ENCODE data around the gene IQCK.

IQCK gene

DNA sequence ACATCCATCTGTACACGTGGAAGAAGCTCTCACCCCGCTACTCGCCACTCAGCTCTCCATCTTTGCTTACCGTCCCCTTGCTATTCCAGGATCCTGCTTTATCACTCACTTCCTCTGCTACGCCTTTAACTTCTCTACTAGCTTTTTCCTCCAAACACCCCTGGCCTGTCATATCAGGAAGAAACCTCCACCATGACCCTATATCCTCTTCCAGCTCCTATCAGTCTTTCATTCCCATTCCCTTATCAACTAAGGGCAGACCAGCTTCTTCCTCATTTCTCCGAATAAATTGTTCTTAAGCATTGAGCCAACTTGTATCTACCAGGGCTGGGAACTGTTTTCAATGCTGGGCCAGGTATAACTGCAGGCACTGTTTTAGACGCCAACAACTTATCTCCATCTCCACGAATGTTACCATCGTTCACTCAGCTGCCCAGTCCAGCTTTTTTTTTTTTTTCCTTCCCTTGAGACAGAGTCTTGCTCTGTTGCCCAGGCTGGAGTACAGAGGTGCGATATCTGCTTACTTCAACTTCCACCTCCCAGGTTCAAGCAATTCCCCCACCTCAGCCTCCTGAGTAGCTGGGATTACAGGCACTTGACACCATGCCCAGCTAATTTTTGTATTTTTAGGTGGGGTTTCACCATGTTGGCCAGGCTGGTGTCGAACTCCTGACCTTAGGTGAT is 4.3 kb downstream of the IQCK start:
- no peak for DNase-seq

DNA sequence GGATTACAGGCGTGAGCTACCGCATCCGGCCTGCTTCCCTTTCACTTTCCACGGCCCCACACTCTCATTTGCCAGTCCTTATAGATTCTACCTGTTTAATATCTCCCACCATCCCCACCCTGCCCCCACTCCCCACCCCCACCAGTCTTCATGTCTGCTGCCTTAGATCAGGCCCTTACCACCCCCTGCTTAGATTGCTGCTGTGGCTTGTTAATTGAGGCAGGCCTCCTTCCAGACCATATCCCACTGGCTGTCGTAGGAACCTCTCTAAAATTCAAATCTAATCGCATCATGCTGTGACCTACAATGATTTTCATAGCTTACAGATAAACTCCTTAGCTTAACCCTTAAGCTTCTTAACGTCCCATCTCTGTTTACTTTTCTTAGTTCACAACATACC is 4.9 kb downstream of the IQCK start:
- no peak for DNase-seq

- DNase-seq, result no peak
Measured at GRCh38 chr16:19728636-19728965, 10.5 kb downstream of the IQCK start.

DNA sequence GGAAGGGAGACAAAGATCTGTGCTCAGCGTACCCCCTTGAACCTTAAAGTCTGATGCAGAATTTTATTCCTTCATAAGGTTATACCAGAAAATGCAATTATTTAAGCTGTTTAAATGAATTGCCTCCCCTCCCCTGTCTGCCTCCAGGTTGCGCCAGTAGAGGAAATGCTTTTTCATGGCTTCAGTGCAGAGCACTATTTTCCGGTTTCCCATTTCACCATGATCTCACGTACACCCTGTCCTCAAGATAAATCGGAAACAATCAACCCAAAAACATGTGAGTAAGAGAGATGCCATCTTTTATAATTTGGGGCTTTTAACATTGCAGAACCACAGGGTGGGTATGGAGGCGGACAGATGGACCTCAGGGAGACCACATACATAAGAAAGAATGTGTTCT is 15.5 kb downstream of the IQCK start:
- DNase-seq, result no peak

DNA sequence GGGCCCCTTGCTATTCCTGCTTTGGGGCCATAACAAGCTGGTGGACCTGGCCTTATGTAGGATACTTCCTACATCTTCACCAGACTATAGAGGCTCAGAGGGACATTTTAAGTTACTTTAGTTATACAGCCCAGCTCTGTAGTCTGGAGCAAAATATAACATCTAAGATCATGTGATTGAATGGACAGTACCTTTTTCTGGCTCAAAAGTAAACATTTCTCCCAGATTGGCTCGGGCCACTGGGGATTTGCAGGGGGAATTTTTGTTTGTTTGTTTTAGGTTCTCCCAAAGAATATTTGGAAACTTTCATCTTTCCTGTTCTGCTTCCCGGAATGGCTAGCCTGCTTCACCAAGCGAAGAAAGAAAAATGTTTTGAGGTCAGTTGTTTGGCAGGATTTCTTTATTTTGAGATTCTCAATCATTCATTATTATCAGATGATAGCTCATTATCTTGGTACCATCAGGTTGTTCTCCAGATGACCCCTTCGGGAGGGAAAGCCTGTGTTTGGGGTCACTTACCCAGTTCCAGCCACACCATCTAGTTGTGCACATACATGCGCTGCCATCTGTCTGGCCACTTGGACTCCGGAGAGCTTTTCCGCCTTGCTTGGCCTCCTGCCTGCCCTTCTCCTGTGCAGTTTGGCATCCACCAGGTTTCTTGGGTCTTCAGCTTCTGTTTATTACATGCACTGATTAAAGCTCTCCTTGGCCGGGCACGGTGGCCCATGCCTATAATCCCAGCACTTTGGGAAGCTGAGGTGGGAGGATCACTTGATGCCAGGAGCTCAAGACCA is 17.2 kb downstream of the IQCK start:
- DNase-seq, result no peak

- DNase-seq, result no peak
Measured at GRCh38 chr16:19737306-19738038, 19.4 kb downstream of the IQCK start.

- no peak for DNase-seq
Measured at GRCh38 chr16:19741354-19741753, 23.3 kb downstream of the IQCK start.

DNA sequence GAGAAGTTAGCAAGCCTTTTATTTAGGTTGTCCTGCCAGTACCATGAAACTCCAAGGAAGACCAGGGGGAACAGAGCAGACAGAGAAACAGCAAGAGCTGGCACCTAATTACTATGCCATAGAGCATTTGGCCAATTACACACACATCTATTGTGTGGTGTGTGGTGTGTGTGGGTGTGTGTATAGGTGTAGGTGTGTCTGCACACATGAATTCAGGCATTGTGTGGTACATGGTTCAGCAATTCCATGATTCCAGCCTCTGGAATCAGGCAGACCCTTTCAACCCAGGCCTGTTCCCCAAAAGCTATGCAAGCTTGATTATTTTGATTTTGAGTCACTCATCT is 25.7 kb downstream of the IQCK start:
- no peak for DNase-seq

- no peak for DNase-seq
Measured at GRCh38 chr16:19744670-19745069, 26.6 kb downstream of the IQCK start.

DNA sequence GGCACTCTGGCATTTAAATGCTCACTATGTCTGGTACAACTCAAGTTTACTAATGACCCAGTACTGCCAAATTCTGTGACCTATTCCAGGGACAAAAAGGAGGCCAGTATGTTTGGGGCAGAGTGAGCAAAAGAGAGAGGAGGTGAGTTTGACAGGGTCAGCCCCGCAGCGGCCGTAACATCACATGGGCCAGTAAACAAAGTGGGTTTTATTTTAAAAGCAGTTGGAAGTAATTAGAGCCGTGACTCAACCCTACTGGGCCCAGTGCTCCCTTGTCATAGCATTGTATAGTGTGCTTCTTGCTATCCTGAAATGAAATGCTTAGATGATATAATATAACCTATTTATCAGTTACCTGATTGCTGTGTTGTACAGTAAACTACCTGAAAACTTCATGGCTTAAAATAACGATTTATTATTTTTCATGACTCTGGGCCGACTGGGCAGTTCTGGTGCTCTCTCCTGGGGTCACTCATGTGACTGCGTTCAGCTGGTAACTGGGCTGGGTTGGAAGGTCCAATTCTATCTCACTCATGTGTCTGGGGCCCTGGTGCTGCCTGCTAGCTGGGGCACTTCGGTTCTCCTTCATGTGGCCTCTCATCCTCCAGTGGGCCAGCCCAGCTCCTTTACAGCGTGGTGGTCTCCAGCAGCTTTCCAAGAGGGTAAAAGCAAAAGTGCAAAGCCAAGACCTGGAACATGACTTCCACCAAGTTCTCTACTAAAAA is 27.4 kb downstream of the IQCK start:
- no peak for DNase-seq

- DNase-seq, result no peak
Measured at GRCh38 chr16:19746561-19746960, 28.5 kb downstream of the IQCK start.

GRCh38 chr16:19748389-19749168 is 30.5 kb downstream of the IQCK start:
- no peak for DNase-seq

GRCh38 chr16:19749571-19750080 is 31.6 kb downstream of the IQCK start:
- no peak for DNase-seq

DNA sequence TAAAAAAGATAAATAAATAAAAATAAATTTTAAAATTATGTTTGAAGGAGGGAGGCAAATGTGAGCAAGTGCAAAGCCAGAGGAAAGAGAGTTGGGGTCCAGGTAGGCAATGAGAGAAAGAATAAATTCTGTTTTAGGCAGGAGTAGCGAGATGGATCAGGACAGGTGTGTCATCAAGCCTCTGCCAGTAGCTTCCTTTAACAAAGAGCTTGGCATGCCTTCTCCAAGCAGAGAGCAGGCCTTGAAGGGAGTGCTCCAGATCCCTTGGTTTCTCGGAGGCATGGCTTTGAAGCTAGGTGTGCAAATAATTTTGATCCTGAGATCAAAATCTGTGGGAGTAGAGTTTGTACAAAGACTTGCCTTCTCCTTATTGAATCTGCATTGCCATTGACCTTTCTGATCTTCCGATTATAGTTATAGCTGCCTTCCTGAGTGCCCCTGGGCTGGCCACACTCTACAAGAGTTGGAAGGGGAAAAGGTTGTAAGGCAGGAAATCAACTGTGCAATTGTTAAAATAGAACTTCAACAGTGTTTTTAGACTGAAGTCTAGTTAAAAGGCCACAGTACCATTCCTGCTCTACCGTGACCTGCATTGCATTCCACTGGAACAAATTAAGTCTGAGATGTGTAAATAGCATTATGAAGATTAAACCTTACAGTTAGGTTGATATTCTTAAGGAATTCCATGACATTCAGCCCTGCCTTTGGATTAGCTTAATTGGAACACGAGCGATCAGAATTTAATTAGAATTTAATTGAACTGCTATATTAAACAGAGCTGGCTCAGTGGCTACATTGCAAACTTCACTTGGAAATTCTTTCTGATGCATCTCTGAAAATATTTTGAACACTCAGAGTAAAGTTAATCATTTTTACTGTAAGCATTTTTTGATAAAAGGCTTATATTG is 33.7 kb downstream of the IQCK start:
- DNase-seq, result no peak

GRCh38 chr16:19753815-19754643 is 36.0 kb downstream of the IQCK start:
- DNase-seq, result no peak

- no peak for DNase-seq
Measured at GRCh38 chr16:19754644-19755036, 36.6 kb downstream of the IQCK start.

DNA sequence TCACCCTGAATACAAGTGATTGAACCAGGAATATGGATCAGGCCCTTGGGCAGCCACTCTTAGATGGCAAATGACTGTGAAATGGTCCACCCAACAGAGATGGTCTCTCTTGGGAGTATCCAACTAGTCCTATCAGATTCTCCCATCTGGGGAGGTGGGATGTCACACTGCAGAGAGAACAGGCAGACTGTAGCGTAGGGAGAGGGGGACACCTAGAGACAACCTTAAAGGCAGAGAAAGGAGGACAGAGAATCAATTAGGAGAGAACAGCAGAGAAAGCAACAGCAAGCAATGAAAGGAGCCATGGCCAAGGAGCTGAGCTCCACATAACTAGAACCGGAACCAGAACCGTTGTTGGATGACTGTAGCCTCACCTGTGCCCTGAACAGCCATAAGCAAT is 37.2 kb downstream of the IQCK start:
- no peak for DNase-seq

DNA sequence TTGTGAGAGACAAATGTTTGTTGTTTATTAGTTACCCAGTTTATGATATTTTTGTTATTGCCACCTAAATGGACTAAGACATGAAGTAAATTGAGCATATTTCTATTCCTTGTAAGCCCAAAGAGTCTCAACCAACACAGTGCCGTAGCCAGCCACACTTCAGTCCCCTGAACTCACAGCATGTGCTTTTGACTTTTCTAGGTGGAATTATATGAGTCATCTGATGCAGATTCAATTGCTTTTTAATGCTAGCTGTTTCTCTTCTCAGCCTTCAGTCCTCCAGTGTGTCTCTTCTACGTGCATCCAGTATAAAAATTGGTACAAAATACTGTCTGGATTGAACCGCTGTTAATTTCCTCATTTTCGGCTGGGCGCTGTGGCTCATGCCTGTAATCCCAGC is 39.0 kb downstream of the IQCK start:
- no peak for DNase-seq

GRCh38 chr16:19757762-19758595 is 39.9 kb downstream of the IQCK start:
- no peak for DNase-seq
